ENCODE data around the gene CHD1L. TPM values are rescaled to one million over a fixed set of nuclear protein-coding genes. Genes with fewer than 3 reads are reported as not detected.

The CHD1L gene
- total and polyA plus RNA-seq, 4 donors: 14.1 to 23.8 (median 21.1) TPM

DNA sequence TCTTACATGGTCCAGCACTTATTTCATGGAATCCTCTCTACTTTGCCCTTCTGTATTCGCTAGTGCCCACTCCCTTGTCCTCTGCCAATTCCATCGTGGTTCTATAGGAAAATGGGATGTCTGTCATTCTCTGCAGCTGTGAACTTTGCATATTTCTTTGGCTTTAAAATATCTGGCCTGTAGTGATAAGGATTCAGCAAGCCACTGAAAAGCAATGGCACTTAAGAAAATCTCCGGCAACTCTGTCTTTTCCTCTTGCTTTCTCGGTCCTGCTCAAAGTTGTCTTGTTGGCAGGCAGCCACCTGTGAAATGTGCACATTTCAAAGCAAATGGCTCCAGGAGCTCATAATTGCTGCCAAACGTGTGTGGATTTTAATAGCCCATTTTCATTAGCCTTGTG lies 91.8 kb downstream of the CHD1L start:
- Histone ChIP-seq H3K27ac (ENCODE audit: low read depth in 1 of 2, low read length in 2 of 2) (no peak overlapping the region), H3K9me3 (ENCODE audit: control insufficient read depth in 4 of 4, low read length in 3 of 4) (no peaks in the 10 kb centered on the region), H3K27me3 (ENCODE audit: control insufficient read depth in 4 of 4, insufficient read depth in 4 of 4, low read length in 3 of 4) (no peaks in the 10 kb centered on the region), H3K4me1 (ENCODE audit: control insufficient read depth in 4 of 4, insufficient read depth in 4 of 4, low read length in 3 of 4) (no peaks in the 10 kb centered on the region), H3K9ac (ENCODE audit: low read depth in 1 of 2, low read length in 2 of 2) (no peak overlapping the region), H3K36me3 (ENCODE audit: control insufficient read depth in 4 of 4, insufficient read depth in 3 of 4, low read depth in 1 of 4, low read length in 3 of 4) (no peaks in the 10 kb centered on the region), H3K4me3 (ENCODE audit: low read depth in 1 of 3, low read length in 3 of 3) (no peak overlapping the region)
- no peak for DNase-seq (ENCODE audit: low spot score)
- WGBS: 61% methylated on average over 5 of the region's 5 CpGs
- TF ChIP-seq, protein P1, sequence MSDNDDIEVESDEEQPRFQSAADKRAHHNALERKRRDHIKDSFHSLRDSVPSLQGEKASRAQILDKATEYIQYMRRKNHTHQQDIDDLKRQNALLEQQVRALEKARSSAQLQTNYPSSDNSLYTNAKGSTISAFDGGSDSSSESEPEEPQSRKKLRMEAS (IDR thresholded peaks at IDR 0.05): no peak
- TF ChIP-seq, protein P2, sequence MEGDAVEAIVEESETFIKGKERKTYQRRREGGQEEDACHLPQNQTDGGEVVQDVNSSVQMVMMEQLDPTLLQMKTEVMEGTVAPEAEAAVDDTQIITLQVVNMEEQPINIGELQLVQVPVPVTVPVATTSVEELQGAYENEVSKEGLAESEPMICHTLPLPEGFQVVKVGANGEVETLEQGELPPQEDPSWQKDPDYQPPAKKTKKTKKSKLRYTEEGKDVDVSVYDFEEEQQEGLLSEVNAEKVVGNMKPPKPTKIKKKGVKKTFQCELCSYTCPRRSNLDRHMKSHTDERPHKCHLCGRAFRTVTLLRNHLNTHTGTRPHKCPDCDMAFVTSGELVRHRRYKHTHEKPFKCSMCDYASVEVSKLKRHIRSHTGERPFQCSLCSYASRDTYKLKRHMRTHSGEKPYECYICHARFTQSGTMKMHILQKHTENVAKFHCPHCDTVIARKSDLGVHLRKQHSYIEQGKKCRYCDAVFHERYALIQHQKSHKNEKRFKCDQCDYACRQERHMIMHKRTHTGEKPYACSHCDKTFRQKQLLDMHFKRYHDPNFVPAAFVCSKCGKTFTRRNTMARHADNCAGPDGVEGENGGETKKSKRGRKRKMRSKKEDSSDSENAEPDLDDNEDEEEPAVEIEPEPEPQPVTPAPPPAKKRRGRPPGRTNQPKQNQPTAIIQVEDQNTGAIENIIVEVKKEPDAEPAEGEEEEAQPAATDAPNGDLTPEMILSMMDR (IDR thresholded peaks at IDR 0.05; ENCODE audit: low read depth, low read length, missing input control): no peak
- TF ChIP-seq SP1 (IDR thresholded peaks at IDR 0.05) (no peak), NR2F2 (IDR thresholded peaks at IDR 0.05) (no peak), RAD21 (IDR thresholded peaks at IDR 0.05) (no peak), GABPA (IDR thresholded peaks at IDR 0.05 in 1 of 2, conservative IDR thresholded peaks at IDR 0.05 in 1 of 2) (no peak), EGR1 (IDR thresholded peaks at IDR 0.05; ENCODE audit: low read depth in 2 of 2) (no peak), FOXA2 (IDR thresholded peaks at IDR 0.05) (no peak), JUND (IDR thresholded peaks at IDR 0.05) (no peak), RXRA (IDR thresholded peaks at IDR 0.05) (no peak), YY1 (IDR thresholded peaks at IDR 0.05) (no peak), HNF4G (IDR thresholded peaks at IDR 0.05) (no peak), TAF1 (conservative IDR thresholded peaks at IDR 0.05) (no peak), FOXA1 (IDR thresholded peaks at IDR 0.05) (no peak), HNF4A (conservative IDR thresholded peaks at IDR 0.05) (no peak)
- TF ChIP-seq, protein P3, sequence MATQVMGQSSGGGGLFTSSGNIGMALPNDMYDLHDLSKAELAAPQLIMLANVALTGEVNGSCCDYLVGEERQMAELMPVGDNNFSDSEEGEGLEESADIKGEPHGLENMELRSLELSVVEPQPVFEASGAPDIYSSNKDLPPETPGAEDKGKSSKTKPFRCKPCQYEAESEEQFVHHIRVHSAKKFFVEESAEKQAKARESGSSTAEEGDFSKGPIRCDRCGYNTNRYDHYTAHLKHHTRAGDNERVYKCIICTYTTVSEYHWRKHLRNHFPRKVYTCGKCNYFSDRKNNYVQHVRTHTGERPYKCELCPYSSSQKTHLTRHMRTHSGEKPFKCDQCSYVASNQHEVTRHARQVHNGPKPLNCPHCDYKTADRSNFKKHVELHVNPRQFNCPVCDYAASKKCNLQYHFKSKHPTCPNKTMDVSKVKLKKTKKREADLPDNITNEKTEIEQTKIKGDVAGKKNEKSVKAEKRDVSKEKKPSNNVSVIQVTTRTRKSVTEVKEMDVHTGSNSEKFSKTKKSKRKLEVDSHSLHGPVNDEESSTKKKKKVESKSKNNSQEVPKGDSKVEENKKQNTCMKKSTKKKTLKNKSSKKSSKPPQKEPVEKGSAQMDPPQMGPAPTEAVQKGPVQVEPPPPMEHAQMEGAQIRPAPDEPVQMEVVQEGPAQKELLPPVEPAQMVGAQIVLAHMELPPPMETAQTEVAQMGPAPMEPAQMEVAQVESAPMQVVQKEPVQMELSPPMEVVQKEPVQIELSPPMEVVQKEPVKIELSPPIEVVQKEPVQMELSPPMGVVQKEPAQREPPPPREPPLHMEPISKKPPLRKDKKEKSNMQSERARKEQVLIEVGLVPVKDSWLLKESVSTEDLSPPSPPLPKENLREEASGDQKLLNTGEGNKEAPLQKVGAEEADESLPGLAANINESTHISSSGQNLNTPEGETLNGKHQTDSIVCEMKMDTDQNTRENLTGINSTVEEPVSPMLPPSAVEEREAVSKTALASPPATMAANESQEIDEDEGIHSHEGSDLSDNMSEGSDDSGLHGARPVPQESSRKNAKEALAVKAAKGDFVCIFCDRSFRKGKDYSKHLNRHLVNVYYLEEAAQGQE (IDR thresholded peaks at IDR 0.05): no peak
- TF ChIP-seq, protein P4, sequence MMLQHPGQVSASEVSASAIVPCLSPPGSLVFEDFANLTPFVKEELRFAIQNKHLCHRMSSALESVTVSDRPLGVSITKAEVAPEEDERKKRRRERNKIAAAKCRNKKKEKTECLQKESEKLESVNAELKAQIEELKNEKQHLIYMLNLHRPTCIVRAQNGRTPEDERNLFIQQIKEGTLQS (IDR thresholded peaks at IDR 0.05): no peak
- TF ChIP-seq, protein P5, sequence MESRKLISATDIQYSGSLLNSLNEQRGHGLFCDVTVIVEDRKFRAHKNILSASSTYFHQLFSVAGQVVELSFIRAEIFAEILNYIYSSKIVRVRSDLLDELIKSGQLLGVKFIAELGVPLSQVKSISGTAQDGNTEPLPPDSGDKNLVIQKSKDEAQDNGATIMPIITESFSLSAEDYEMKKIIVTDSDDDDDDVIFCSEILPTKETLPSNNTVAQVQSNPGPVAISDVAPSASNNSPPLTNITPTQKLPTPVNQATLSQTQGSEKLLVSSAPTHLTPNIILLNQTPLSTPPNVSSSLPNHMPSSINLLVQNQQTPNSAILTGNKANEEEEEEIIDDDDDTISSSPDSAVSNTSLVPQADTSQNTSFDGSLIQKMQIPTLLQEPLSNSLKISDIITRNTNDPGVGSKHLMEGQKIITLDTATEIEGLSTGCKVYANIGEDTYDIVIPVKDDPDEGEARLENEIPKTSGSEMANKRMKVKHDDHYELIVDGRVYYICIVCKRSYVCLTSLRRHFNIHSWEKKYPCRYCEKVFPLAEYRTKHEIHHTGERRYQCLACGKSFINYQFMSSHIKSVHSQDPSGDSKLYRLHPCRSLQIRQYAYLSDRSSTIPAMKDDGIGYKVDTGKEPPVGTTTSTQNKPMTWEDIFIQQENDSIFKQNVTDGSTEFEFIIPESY (IDR thresholded peaks at IDR 0.05): no peak

Measured in liver (tissue), 9 donors.